A673 (cell line): ENCODE results near the gene CFAP161.

Experiments
- CTCF ChIP-seq: fragments of 300-800, 200-600 bp; sonication (generic); conservative IDR thresholded peaks from 2 replicates; pipeline ENCODE4 v1.5.1; 2017; ENCODE audit warnings: low read depth, mild to moderate bottlenecking, antibody characterized with exemption, low read length, moderate library complexity, mixed read lengths
- EZH2 ChIP-seq: fragments of 200-600 bp; sonication (generic); IDR thresholded peaks from 2 replicates; pipeline ENCODE4 v1.6.1; 2017; ENCODE audit warnings: borderline replicate concordance, low read depth, mild to moderate bottlenecking, mixed read lengths, antibody characterized with exemption, low read length; ENCODE audit not compliant: poor library complexity, severe bottlenecking

GRCh38 chr15:81168131-81168526 is 34.1 kb downstream of the CFAP161 start:
- TF ChIP-seq CTCF (no peak), EZH2 (no peak)
